ENCODE data around the gene DGKI. TPM values are rescaled to one million over a fixed set of nuclear protein-coding genes. Genes with fewer than 3 reads are reported as not detected.

DGKI gene
- total RNA-seq, 1 experiment from 2014 or later, result 0.79 TPM

- ChIA-PET CTCF (interaction anchor here (1.0 to 1.8 kb wide), 6 partner anchors 10 to 91 kb away, joined by 3 to 6 read pairs (median 4); no protein-coding TSS in a partner anchor), POLR2A (no interaction called here)
- H3K9me3 Mint-ChIP-seq, result peaks cover 27% of the 10 kb centered on the region
- no peaks in the 10 kb centered on the region for H3K27me3 Mint-ChIP-seq (ENCODE audit: low read depth)
- ATAC-seq (peak; percentile 91), DNase-seq (ENCODE audit: low spot score) (no peak)
- H3K27ac Mint-ChIP-seq, result peak overlapping the region; percentile 64
- peaks cover 50% of the 10 kb centered on the region for H3K4me1 Mint-ChIP-seq
- peak; percentile 74; the same call in 1 of the 2 replicates for TF ChIP-seq ESRRA (CRISPR knock-in tag; IDR thresholded peaks at IDR 0.05; ENCODE audit: borderline replicate concordance)
- no peak for TF ChIP-seq ZNF138 (CRISPR knock-in tag; conservative IDR thresholded peaks at IDR 0.05)
- no peak overlapping the region; the same call in 1 of the 2 replicates for H3K4me3 Mint-ChIP-seq
- H3K36me3 Mint-ChIP-seq, result peaks cover 14% of the 10 kb centered on the region
Measured at GRCh38 chr7:137747359-137748031, 99.3 kb downstream of the DGKI start.

DNA sequence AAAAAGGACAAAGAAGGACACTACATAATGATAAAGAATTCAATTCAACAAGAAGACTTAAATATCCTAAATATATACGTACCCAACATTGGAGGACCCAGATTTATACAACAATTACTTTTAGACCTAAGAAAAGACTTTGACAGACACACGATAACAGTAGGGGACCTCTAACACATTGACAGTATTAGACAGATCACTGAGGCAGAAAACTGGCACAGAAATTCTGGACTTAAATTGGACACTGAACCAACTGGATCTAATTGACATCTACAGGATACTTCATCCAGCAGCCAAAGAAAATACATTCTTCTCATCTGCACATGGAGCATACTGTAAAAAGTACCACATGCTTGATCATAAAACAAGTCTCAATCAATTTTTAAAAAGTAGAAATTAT, 103.8 kb downstream of the DGKI start:
- ATAC-seq (no peak), DNase-seq (ENCODE audit: low spot score) (no peak)
- TF ChIP-seq ZBTB21 (CRISPR knock-in tag; IDR thresholded peaks at IDR 0.05; ENCODE audit: borderline replicate concordance), result no peak
- TF ChIP-seq ESRRA (CRISPR knock-in tag; IDR thresholded peaks at IDR 0.05; ENCODE audit: borderline replicate concordance), result no peak
- no peak for TF ChIP-seq E2F1 (CRISPR knock-in tag; IDR thresholded peaks at IDR 0.05)
- no peak for TF ChIP-seq TEAD4 (CRISPR knock-in tag; IDR thresholded peaks at IDR 0.05)
- no peak for TF ChIP-seq HMGA2 (CRISPR knock-in tag; IDR thresholded peaks at IDR 0.05)
- TF ChIP-seq, protein P1, sequence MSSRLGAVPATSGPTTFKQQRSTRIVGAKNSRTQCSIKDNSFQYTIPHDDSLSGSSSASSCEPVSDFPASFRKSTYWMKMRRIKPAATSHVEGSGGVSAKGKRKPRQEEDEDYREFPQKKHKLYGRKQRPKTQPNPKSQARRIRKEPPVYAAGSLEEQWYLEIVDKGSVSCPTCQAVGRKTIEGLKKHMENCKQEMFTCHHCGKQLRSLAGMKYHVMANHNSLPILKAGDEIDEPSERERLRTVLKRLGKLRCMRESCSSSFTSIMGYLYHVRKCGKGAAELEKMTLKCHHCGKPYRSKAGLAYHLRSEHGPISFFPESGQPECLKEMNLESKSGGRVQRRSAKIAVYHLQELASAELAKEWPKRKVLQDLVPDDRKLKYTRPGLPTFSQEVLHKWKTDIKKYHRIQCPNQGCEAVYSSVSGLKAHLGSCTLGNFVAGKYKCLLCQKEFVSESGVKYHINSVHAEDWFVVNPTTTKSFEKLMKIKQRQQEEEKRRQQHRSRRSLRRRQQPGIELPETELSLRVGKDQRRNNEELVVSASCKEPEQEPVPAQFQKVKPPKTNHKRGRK (CRISPR knock-in tag; IDR thresholded peaks at IDR 0.05; ENCODE audit: borderline replicate concordance), result no peak
- no peak for TF ChIP-seq ATF3 (CRISPR knock-in tag; conservative IDR thresholded peaks at IDR 0.05)
- no peak for TF ChIP-seq ZNF425 (CRISPR knock-in tag; conservative IDR thresholded peaks at IDR 0.05)
- TF ChIP-seq ETV6 (CRISPR knock-in tag; IDR thresholded peaks at IDR 0.05), result no peak
- TF ChIP-seq, protein P2, sequence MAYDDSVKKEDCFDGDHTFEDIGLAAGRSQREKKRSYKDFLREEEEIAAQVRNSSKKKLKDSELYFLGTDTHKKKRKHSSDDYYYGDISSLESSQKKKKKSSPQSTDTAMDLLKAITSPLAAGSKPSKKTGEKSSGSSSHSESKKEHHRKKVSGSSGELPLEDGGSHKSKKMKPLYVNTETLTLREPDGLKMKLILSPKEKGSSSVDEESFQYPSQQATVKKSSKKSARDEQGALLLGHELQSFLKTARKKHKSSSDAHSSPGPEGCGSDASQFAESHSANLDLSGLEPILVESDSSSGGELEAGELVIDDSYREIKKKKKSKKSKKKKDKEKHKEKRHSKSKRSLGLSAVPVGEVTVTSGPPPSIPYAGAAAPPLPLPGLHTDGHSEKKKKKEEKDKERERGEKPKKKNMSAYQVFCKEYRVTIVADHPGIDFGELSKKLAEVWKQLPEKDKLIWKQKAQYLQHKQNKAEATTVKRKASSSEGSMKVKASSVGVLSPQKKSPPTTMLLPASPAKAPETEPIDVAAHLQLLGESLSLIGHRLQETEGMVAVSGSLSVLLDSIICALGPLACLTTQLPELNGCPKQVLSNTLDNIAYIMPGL (CRISPR knock-in tag; IDR thresholded peaks at IDR 0.05), result no peak
- no peak for TF ChIP-seq NFE2L1 (CRISPR knock-in tag; IDR thresholded peaks at IDR 0.05)
- TF ChIP-seq SOX15 (CRISPR knock-in tag; IDR thresholded peaks at IDR 0.05), result no peak
- TF ChIP-seq ZNF532 (CRISPR knock-in tag; IDR thresholded peaks at IDR 0.05; ENCODE audit: borderline replicate concordance), result no peak
- TF ChIP-seq JUN (CRISPR knock-in tag; IDR thresholded peaks at IDR 0.05), result no peak
- TF ChIP-seq E2F4 (CRISPR knock-in tag; IDR thresholded peaks at IDR 0.05; ENCODE audit: borderline replicate concordance, low read depth), result no peak
- TF ChIP-seq SP1 (CRISPR knock-in tag; conservative IDR thresholded peaks at IDR 0.05), result no peak
- no peak overlapping the region for H3K4me3 Mint-ChIP-seq
- H3K9me3 Mint-ChIP-seq, result peaks cover 27% of the 10 kb centered on the region
- ChIA-PET POLR2A (no interaction called here), CTCF (no interaction called here)
- H3K4me1 Mint-ChIP-seq, result peaks cover 34% of the 10 kb centered on the region
- no peak overlapping the region for H3K27ac Mint-ChIP-seq
- H3K27me3 Mint-ChIP-seq (ENCODE audit: low read depth), result no peaks in the 10 kb centered on the region; the same call in 1 of the 2 replicates
- H3K36me3 Mint-ChIP-seq, result peaks cover 14% of the 10 kb centered on the region
